ENCODE measurements around the gene C2.

DNA sequence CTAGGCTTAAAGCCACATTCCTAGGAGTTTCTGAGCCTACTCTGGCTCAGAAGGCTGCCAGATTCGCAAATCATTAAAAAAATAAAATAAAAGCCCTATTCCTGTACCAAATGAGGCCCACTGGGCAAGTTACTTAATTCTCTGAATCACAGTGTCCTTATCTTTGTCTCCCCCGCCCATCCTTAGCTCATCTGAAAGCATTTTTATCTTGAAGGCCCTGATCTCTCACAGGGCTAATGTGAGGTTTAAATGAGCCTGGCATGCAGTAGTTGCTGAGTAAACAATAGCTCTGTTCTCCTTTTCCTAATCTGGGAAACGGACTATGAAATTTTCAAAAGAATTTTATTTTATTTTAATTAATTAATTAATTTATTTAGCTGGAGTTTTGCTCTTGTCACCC is 23.6 kb upstream of the C2 start:
- TF ChIP-seq EZH2 (IDR thresholded peaks at IDR 0.05) (no peak), POLR2AphosphoS5 (IDR thresholded peaks at IDR 0.05; ENCODE audit: borderline replicate concordance, low read depth, low read length) (no peak), FOXP2 (optimal IDR thresholded peaks at IDR 0.05; ENCODE audit: control extremely low read depth, extremely low read length, insufficient read depth) (no peak)

All from SK-N-MC (cell line).